H9 (cell line): Measurements from ENCODE around the gene OTUD3. TPM values are rescaled to one million over a fixed set of nuclear protein-coding genes. Genes with fewer than 3 reads are reported as not detected.

ENCODE experiments used
- DNase-seq: peaks from one replicate; pipeline ENCODE4 v3.0.0-alpha.2; 2017
- H2AFZ ChIP-seq: one replicate; pipeline ENCODE4 v1.6.1; 2013; ENCODE audit warnings: mild to moderate bottlenecking, low read length, control low read depth, moderate library complexity
- H2AK5ac ChIP-seq: 2 replicates; pipeline ENCODE4 v1.6.1; 2013; ENCODE audit warnings: low read length, control low read depth, mixed read lengths; ENCODE audit not compliant: insufficient read length
- H2BK120ac ChIP-seq: one replicate; pipeline ENCODE4 v1.6.1; 2013; ENCODE audit warnings: low read depth, mild to moderate bottlenecking, low read length, control low read depth, inconsistent platforms; ENCODE audit not compliant: poor library complexity, severe bottlenecking
- H2BK12ac ChIP-seq: 2 replicates; pipeline ENCODE4 v1.6.1; 2013; ENCODE audit warnings: low read length, control low read depth, mixed read lengths, low read depth; ENCODE audit not compliant: insufficient read length
- H2BK15ac ChIP-seq: 2 replicates; pipeline ENCODE4 v1.6.1; 2013; ENCODE audit warnings: low read depth, low read length, control low read depth
- H2BK20ac ChIP-seq: one replicate; pipeline ENCODE4 v1.6.1; 2013; ENCODE audit warnings: low read depth, mild to moderate bottlenecking, low read length, control low read depth, inconsistent platforms; ENCODE audit not compliant: poor library complexity, severe bottlenecking
- H2BK5ac ChIP-seq: 2 replicates; pipeline ENCODE4 v1.6.1; 2013; ENCODE audit warnings: low read length, control low read depth, mixed read lengths; ENCODE audit not compliant: insufficient read length
- H3K14ac ChIP-seq: 2 replicates; pipeline ENCODE4 v1.6.1; 2013; ENCODE audit warnings: low read length, control low read depth; ENCODE audit not compliant: insufficient read depth
- H3K18ac ChIP-seq: 2 replicates; pipeline ENCODE4 v1.6.1; 2013; ENCODE audit warnings: low read depth, mild to moderate bottlenecking, mixed read lengths, low read length, control low read depth; ENCODE audit not compliant: insufficient read length
- H3K23ac ChIP-seq: 2 replicates; pipeline ENCODE4 v1.6.1; 2013; ENCODE audit warnings: low read length, control low read depth, mixed read lengths, low read depth; ENCODE audit not compliant: insufficient read length
- H3K23me2 ChIP-seq: 2 replicates; pipeline ENCODE4 v1.6.1; 2013; ENCODE audit warnings: low read depth, mild to moderate bottlenecking, mixed read lengths, low read length, control low read depth; ENCODE audit not compliant: insufficient read length, poor library complexity, severe bottlenecking
- H3K27ac ChIP-seq: 2 replicates; pipeline ENCODE4 v1.5.1; 2013; ENCODE audit warnings: low read length, control low read depth, mixed read lengths, low read depth; ENCODE audit not compliant: insufficient read length
- H3K27me3 ChIP-seq: 2 replicates; pipeline ENCODE4 v1.6.1; 2013; ENCODE audit warnings: low read length, control low read depth, inconsistent platforms; ENCODE audit not compliant: insufficient read depth
- H3K4ac ChIP-seq: 2 replicates; pipeline ENCODE4 v1.6.1; 2013; ENCODE audit warnings: low read depth, mild to moderate bottlenecking, control low read depth, inconsistent platforms, low read length, moderate library complexity
- H3K4me1 ChIP-seq: 2 replicates; pipeline ENCODE4 v1.6.1; 2013; ENCODE audit warnings: low read length, control low read depth, inconsistent platforms; ENCODE audit not compliant: insufficient read depth
- H3K4me2 ChIP-seq: 2 replicates; pipeline ENCODE4 v1.6.1; 2013; ENCODE audit warnings: low read length, control low read depth, mixed read lengths; ENCODE audit not compliant: insufficient read length, insufficient read depth
- H3K56ac ChIP-seq: 2 replicates; pipeline ENCODE4 v1.6.1; 2013; ENCODE audit warnings: low read depth, mild to moderate bottlenecking, mixed read lengths, low read length, control low read depth; ENCODE audit not compliant: insufficient read length
- H3K79me1 ChIP-seq: 2 replicates; pipeline ENCODE4 v1.6.1; 2013; ENCODE audit warnings: low read depth, mild to moderate bottlenecking, moderate library complexity, low read length, control low read depth, inconsistent platforms; ENCODE audit not compliant: insufficient read depth, poor library complexity, severe bottlenecking
- H3K79me2 ChIP-seq: 2 replicates; pipeline ENCODE4 v1.6.1; 2013; ENCODE audit warnings: low read length, control low read depth, inconsistent platforms; ENCODE audit not compliant: insufficient read depth
- H3K9ac ChIP-seq: 2 replicates; pipeline ENCODE4 v1.6.1; 2013; ENCODE audit warnings: low read length, control low read depth, mixed read lengths; ENCODE audit not compliant: insufficient read length; ENCODE audit errors: extremely low read depth
- H3K9me3 ChIP-seq: one replicate; pipeline ENCODE4 v1.6.1; 2013; ENCODE audit warnings: low read depth, low read length, inconsistent platforms; ENCODE audit not compliant: control insufficient read depth
- H3T11ph ChIP-seq: one replicate; pipeline ENCODE4 v1.6.1; 2013; ENCODE audit warnings: mild to moderate bottlenecking, low read length, control low read depth, inconsistent platforms
- H4K20me1 ChIP-seq: one replicate; pipeline ENCODE4 v1.6.1; 2013; ENCODE audit not compliant: control insufficient read depth, insufficient read length, insufficient read depth
- H4K5ac ChIP-seq: 2 replicates; pipeline ENCODE4 v1.6.1; 2013; ENCODE audit warnings: low read depth, mild to moderate bottlenecking, mixed read lengths, low read length, control low read depth; ENCODE audit not compliant: insufficient read length
- H4K8ac ChIP-seq: replicated peaks from 2 replicates; pipeline ENCODE4 v1.6.1; 2013; ENCODE audit warnings: low read length, control low read depth, mixed read lengths, low read depth; ENCODE audit not compliant: insufficient read length
- H4K91ac ChIP-seq: 2 replicates; pipeline ENCODE4 v1.6.1; 2013; ENCODE audit warnings: low read depth, mild to moderate bottlenecking, moderate library complexity, mixed read lengths, low read length, control low read depth; ENCODE audit not compliant: insufficient read length
- H3K27ac Mint-ChIP-seq, 3 experiments: 2 replicates in 2 of 3; 3 replicates in 1 of 3; pipeline ENCODE4 v1.8.0; 2020 to 2021; ENCODE audit warnings: mixed read lengths in 3 of 3, mild to moderate bottlenecking in 1 of 3, moderate library complexity in 1 of 3
- H3K27me3 Mint-ChIP-seq: 2 replicates; pipeline ENCODE4 v1.8.0; 2021; ENCODE audit warnings: low read depth, mild to moderate bottlenecking, moderate library complexity, mixed read lengths
- H3K36me3 Mint-ChIP-seq, 3 experiments: 2 replicates in 2 of 3; 3 replicates in 1 of 3; pipeline ENCODE4 v1.8.0; 2020 to 2021; ENCODE audit warnings: low read depth in 3 of 3, mixed read lengths in 3 of 3; ENCODE audit not compliant: insufficient read depth in 1 of 3
- H3K4me1 Mint-ChIP-seq, 2 experiments: 2 replicates each; pipeline ENCODE4 v1.8.0; 2020; ENCODE audit warnings: mixed read lengths in 2 of 2
- H3K4me3 Mint-ChIP-seq, 2 experiments: 2 replicates in 1 of 2; 3 replicates in 1 of 2; pipeline ENCODE4 v1.8.0; 2020 to 2021; ENCODE audit warnings: mild to moderate bottlenecking in 2 of 2, mixed read lengths in 2 of 2, moderate library complexity in 1 of 2
- H3K9me3 Mint-ChIP-seq, 2 experiments: 2 replicates in 1 of 2; 3 replicates in 1 of 2; pipeline ENCODE4 v1.8.0; 2020; ENCODE audit warnings: mild to moderate bottlenecking in 2 of 2, mixed read lengths in 2 of 2, moderate library complexity in 1 of 2
- CTCF ChIP-seq: fragments of 200-600 bp; sonication (generic); conservative IDR thresholded peaks from 3 replicates; pipeline ENCODE4 v1.8.0; 2021; ENCODE audit warnings: antibody characterized with exemption, mild to moderate bottlenecking
- WGBS: extraction: QIAGEN DNeasy Blood & Tissue Kit; methylation state at CpG from one replicate; pipeline ENCODE4 v1.1.7; 2013; ENCODE audit warnings: missing lambda C conversion rate, low lambda C conversion rate, mixed read lengths; ENCODE audit not compliant: insufficient read length; ENCODE audit errors: extremely low coverage; 5-methylcytosine and 5-hydroxymethylcytosine counted together
- total RNA-seq: library from RNA; stranded (reverse); gene quantifications from 2 replicates; pipeline ENCODE4 v1.2.1, GENCODE V29; 2021

Gene OTUD3
- total RNA-seq, 1 experiment from 2014 or later: 12.0 TPM

GRCh38 chr1:19946971-19947370, 64.8 kb downstream of the OTUD3 start:
- H3K9me3 ChIP-seq: no peaks in the 10 kb centered on the region
- H3K4me1 Mint-ChIP-seq: peaks cover 4 to 11% of the 10 kb centered on the region in 2 experiments
- no peak overlapping the region for H3K4me3 Mint-ChIP-seq
- no peak overlapping the region for H4K91ac ChIP-seq
- peaks cover 0 to 2% of the 10 kb centered on the region in 2 experiments; a peak in 1 of 5 replicates for H3K9me3 Mint-ChIP-seq
- H2BK20ac ChIP-seq: no peak overlapping the region
- H2BK5ac ChIP-seq: no peak overlapping the region
- H2AK5ac ChIP-seq: no peak overlapping the region
- H3K14ac ChIP-seq: no peak overlapping the region
- no peak overlapping the region for H3K9ac ChIP-seq
- no peak overlapping the region for H4K5ac ChIP-seq
- no peak overlapping the region for H3K27ac ChIP-seq
- H2BK120ac ChIP-seq: no peak overlapping the region
- H3K27me3 Mint-ChIP-seq: peaks cover 5% of the 10 kb centered on the region; the same call in 1 of the 2 replicates
- H2BK15ac ChIP-seq: no peak overlapping the region
- peaks cover 3% of the 10 kb centered on the region; the same call in 1 of the 2 replicates for H3K27me3 ChIP-seq
- no peaks in the 10 kb centered on the region for H4K20me1 ChIP-seq
- no peak for DNase-seq
- H3K79me1 ChIP-seq: no peaks in the 10 kb centered on the region
- peaks cover 4% of the 10 kb centered on the region; the same call in 1 of the 2 replicates for H3K4me1 ChIP-seq
- H3K23ac ChIP-seq: no peak overlapping the region
- no peak overlapping the region for H3T11ph ChIP-seq
- no peak overlapping the region for H4K8ac ChIP-seq
- WGBS: no CpG with 5 or more reads among the region's 3 CpGs
- no peak overlapping the region for H3K18ac ChIP-seq
- H3K36me3 Mint-ChIP-seq: no peaks in the 10 kb centered on the region
- no peak overlapping the region for H3K27ac Mint-ChIP-seq
- TF ChIP-seq CTCF: no peak
- H3K56ac ChIP-seq: no peak overlapping the region
- H3K23me2 ChIP-seq: no peaks in the 10 kb centered on the region
- H2AFZ ChIP-seq: no peak overlapping the region
- H3K4ac ChIP-seq: no peak overlapping the region
- no peak overlapping the region for H2BK12ac ChIP-seq
- no peak overlapping the region for H3K4me2 ChIP-seq
- H3K79me2 ChIP-seq: no peaks in the 10 kb centered on the region
